Measurements from ENCODE around the gene HS6ST3.

Gene HS6ST3

DNA sequence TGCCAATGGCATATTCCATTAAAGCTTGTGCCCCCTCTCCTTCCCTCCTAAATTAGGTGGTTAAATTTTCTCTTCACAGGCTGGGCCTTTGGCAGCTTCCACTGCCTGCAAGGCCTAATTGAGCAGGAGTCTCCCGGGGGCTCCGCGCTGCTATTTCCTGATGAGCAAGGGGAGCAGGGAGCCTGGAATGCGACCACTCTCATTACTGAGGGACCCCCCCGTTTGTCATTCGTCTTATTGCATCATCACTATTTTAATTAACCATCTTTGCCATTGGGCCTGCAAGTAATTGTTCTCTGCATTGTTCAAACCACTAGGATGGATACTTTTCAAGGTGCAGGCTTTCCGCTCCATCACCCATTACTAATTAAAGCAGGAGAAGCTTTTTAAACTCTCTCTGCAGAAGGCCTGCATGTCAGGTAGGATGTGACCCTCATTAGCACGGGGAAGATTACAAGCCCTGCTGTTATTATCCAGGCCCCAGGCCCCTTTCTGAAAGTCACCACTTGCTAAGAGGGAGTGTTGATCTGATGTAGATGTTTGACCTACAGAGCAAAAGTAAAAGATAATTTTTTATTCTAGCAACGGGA is 762.0 kb downstream of the HS6ST3 start:
- Histone ChIP-seq H3K9me3 (ENCODE audit: control insufficient read depth, insufficient read depth, low read depth, low read length) (0 out of 2 replicates have a peak, but pooled peaks cover 3% of the 10 kb centered on the region), H3K9ac (ENCODE audit: low read length) (no peak overlapping the region), H3K4me3 (ENCODE audit: low read depth, low read length) (no peak overlapping the region), H3K27ac (ENCODE audit: low read depth, low read length) (no peak overlapping the region), H3K4me1 (ENCODE audit: control insufficient read depth, insufficient read depth, low read length) (no peaks in the 10 kb centered on the region), H3K27me3 (ENCODE audit: control insufficient read depth, insufficient read depth, low read length) (no peaks in the 10 kb centered on the region), H3K36me3 (ENCODE audit: control insufficient read depth, insufficient read depth, low read length) (no peaks in the 10 kb centered on the region)

DNA sequence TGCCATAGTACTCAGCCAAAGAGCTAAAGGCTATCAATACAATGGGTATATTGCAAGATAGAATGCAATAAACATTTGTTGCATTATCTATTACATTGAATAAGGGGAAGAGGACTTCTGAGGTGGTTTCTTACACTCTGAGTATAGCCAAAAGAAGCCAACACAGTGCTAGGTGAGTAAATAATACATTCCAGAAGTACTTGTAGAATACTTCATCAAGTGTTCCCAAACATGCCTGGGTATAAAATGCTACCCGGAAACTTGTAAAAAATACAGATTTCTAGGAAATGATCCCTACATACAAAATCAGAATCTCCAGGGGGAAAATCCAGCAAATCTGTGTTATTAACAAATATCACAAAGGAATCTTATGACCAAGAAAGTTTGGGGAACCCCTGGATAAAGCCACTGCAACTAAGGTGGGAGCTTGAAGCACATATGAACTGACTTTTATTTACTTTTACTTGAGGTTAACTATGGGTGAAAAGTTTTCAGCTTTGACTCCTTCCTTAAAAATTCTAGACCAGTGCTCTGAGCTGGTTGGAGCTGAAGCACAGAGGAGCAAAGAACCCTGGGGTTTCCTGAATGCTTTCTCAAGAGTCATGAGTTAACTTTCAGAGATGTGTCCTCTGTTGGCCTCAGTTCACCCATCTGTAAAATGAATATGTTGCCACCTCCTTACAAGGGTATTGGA is 768.4 kb downstream of the HS6ST3 start:
- H3K4me1 ChIP-seq (ENCODE audit: control insufficient read depth, insufficient read depth, low read length) = no peaks in the 10 kb centered on the region
- 0 out of 2 replicates have a peak, but pooled peaks cover 3% of the 10 kb centered on the region for H3K9me3 ChIP-seq (ENCODE audit: control insufficient read depth, insufficient read depth, low read depth, low read length)
- H3K9ac ChIP-seq (ENCODE audit: low read length) = no peak overlapping the region
- no peaks in the 10 kb centered on the region; the same call in 1 of the 2 replicates for H3K27me3 ChIP-seq (ENCODE audit: control insufficient read depth, insufficient read depth, low read length)
- no peak overlapping the region for H3K4me3 ChIP-seq (ENCODE audit: low read depth, low read length)
- H3K36me3 ChIP-seq (ENCODE audit: control insufficient read depth, insufficient read depth, low read length) = no peaks in the 10 kb centered on the region
- no peak overlapping the region for H3K27ac ChIP-seq (ENCODE audit: low read depth, low read length)

DNA sequence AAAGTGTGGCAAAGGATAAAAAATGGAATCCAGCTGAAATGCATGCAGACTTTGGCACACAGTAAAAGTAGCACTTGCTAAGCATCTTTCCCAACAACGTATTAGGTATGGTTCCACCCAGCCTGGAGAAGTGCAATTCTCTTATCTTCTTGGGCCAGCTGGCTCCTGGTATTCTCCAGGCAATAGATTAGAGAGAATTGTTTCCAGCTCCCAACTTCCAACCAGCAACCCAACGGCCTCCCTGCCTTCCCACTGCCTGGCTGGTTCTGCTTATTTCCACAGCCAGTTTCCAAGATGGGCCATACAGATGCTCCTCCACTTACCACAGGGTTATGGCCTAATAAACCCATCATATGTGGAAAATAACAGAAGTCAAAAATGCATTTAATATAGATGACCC is 771.0 kb downstream of the HS6ST3 start:
- H3K27ac ChIP-seq (ENCODE audit: low read depth, low read length) = no peak overlapping the region
- no peak overlapping the region for H3K4me3 ChIP-seq (ENCODE audit: low read depth, low read length)
- H3K9ac ChIP-seq (ENCODE audit: low read length) = no peak overlapping the region
- H3K4me1 ChIP-seq (ENCODE audit: control insufficient read depth, insufficient read depth, low read length) = no peaks in the 10 kb centered on the region
- H3K27me3 ChIP-seq (ENCODE audit: control insufficient read depth, insufficient read depth, low read length) = no peaks in the 10 kb centered on the region; the same call in 1 of the 2 replicates
- H3K36me3 ChIP-seq (ENCODE audit: control insufficient read depth, insufficient read depth, low read length) = no peaks in the 10 kb centered on the region
- no peaks in the 10 kb centered on the region for H3K9me3 ChIP-seq (ENCODE audit: control insufficient read depth, insufficient read depth, low read depth, low read length)

DNA sequence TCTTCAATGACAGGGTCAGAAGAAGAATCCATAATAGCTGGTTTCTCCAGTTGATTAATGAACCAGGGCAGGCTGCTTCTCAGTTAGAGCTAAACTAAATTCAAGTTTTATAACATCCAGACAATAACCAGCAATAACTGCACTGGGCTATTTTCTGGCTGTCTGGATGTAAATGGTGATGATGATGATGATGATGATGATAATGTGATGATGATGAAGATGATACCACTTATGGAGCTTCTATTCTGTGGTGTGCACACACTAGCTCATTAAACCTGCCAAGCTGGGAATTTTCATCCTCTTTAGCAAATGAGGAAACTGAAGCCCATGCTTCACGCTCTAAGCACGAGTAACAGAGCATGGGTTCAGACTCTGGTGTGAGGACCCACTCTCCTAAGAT is 772.2 kb downstream of the HS6ST3 start:
- Histone ChIP-seq H3K9ac (ENCODE audit: low read length) (no peak overlapping the region), H3K4me3 (ENCODE audit: low read depth, low read length) (no peak overlapping the region), H3K27ac (ENCODE audit: low read depth, low read length) (no peak overlapping the region)

DNA sequence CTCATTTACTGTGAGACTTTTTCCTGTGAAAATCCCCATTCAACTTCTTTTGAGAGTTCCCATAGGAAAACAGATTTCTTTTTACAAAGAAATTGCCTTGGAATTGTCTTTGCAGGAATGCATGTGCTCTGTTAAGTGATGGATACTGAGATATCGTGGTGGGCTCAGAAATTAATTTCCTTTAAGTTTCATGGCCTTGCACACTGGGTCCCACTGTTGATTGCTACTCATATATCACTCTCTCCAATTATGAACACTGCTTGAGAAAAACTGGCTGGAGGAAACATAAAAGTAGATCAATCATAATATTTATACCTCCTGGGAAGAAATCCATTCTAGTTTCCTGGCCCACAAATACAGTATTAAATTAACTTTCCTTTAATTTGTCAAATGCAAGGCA is 773.1 kb downstream of the HS6ST3 start:
- H3K9me3 ChIP-seq (ENCODE audit: control insufficient read depth, insufficient read depth, low read depth, low read length) = no peaks in the 10 kb centered on the region
- no peaks in the 10 kb centered on the region for H3K27me3 ChIP-seq (ENCODE audit: control insufficient read depth, insufficient read depth, low read length)
- H3K4me1 ChIP-seq (ENCODE audit: control insufficient read depth, insufficient read depth, low read length) = no peaks in the 10 kb centered on the region
- no peak overlapping the region for H3K9ac ChIP-seq (ENCODE audit: low read length)
- no peaks in the 10 kb centered on the region for H3K36me3 ChIP-seq (ENCODE audit: control insufficient read depth, insufficient read depth, low read length)
- no peak overlapping the region for H3K27ac ChIP-seq (ENCODE audit: low read depth, low read length)
- H3K4me3 ChIP-seq (ENCODE audit: low read depth, low read length) = no peak overlapping the region

More for the DNA sequence above, 772.2 kb downstream of the HS6ST3 start:
- Histone ChIP-seq H3K27me3 (ENCODE audit: control insufficient read depth, insufficient read depth, low read length) (no peaks in the 10 kb centered on the region; the same call in 1 of the 2 replicates), H3K4me1 (ENCODE audit: control insufficient read depth, insufficient read depth, low read length) (no peaks in the 10 kb centered on the region), H3K9me3 (ENCODE audit: control insufficient read depth, insufficient read depth, low read depth, low read length) (no peaks in the 10 kb centered on the region), H3K36me3 (ENCODE audit: control insufficient read depth, insufficient read depth, low read length) (no peaks in the 10 kb centered on the region)

DNA sequence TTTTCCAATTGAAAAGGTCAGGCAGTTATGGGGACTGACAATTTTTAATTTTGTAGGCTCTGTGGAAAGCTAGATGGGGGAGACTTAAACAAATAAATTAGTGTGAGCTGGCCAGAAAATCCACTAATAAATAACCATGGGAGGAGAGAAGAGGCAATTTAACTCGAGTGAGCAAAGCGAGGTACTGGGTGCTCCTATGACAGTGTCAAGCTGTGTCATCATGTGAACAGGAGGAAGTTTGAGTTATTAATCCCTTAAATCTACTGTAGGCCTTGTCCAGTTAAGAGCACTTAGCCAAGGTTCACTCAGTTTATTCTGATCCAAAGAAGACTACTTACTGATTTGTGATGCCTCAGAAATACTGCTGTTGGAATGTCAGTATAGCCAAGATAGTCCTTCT is 781.6 kb downstream of the HS6ST3 start:
- Histone ChIP-seq H3K9ac (ENCODE audit: low read length) (no peak overlapping the region), H3K27me3 (ENCODE audit: control insufficient read depth, insufficient read depth, low read length) (no peaks in the 10 kb centered on the region), H3K36me3 (ENCODE audit: control insufficient read depth, insufficient read depth, low read length) (no peaks in the 10 kb centered on the region), H3K4me3 (ENCODE audit: low read depth, low read length) (no peak overlapping the region), H3K4me1 (ENCODE audit: control insufficient read depth, insufficient read depth, low read length) (no peaks in the 10 kb centered on the region), H3K27ac (ENCODE audit: low read depth, low read length) (no peak overlapping the region), H3K9me3 (ENCODE audit: control insufficient read depth, insufficient read depth, low read depth, low read length) (no peaks in the 10 kb centered on the region)

DNA sequence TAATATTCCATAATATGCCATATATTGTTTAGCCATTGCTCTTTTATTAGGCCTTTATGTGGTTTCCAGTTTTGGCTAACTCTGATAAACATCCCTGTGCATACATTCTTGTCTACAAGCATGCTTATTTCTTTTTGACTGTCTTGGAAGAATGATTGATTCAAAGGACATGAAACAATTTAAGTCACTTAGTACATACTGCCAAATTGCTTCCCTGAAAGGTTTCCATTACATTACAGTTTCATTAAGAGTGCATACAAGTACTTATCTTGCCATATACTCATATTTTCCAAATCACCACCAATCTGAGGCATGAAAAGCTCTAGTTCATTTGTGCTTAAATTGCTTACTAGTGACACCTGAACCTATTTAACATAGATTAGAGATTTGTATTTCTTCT is 790.5 kb downstream of the HS6ST3 start:
- Histone ChIP-seq H3K4me1 (ENCODE audit: control insufficient read depth, insufficient read depth, low read length) (no peaks in the 10 kb centered on the region), H3K36me3 (ENCODE audit: control insufficient read depth, insufficient read depth, low read length) (no peaks in the 10 kb centered on the region), H3K4me3 (ENCODE audit: low read depth, low read length) (no peak overlapping the region), H3K9ac (ENCODE audit: low read length) (no peak overlapping the region), H3K9me3 (ENCODE audit: control insufficient read depth, insufficient read depth, low read depth, low read length) (0 out of 2 replicates have a peak, but pooled peaks cover 6% of the 10 kb centered on the region), H3K27me3 (ENCODE audit: control insufficient read depth, insufficient read depth, low read length) (no peaks in the 10 kb centered on the region), H3K27ac (ENCODE audit: low read depth, low read length) (no peak overlapping the region)

All from HUES6 (cell line).